Measurements from ENCODE around the gene ARPC2. TPM values are rescaled to one million over a fixed set of nuclear protein-coding genes. Genes with fewer than 3 reads are reported as not detected.

Gene ARPC2
- total and polyA plus RNA-seq, 2 of the 13 experiments (the other 11 are each of a cell fraction or from before 2014, with no cell fraction given), result 168 to 303 TPM

- TSS peak; percentile 92 for BruUV-seq (replicated peaks)
- peak overlapping the region; percentile 95 for H2AFZ ChIP-seq (ENCODE audit: low read length)
- ChIA-PET POLR2A (interaction anchor here (0.5 to 1.3 kb wide), 6 partner anchors 13 to 873 kb away, joined by 3 to 11 read pairs (median 4); partner anchors contain the start of genes AAMP and PNKD), CTCF (ENCODE audit: low intra/inter-chr PET ratio, low total read pairs) (no interaction called here)
- intact Hi-C loops (cut with micrococcal nuclease; ENCODE audit: unreplicated experiment) (loop anchor here (5.0 kb wide), 1 partner anchor 56 kb away; the partner anchor contains the start of genes AAMP and PNKD), in situ Hi-C loops (cut with HindIII; ENCODE audit: extremely low pct_ligation_motif_present, low pct_unique_long_range_greater_than_20kb) (no loop called here)
- FAIRE-seq, result no peak
- H3K36me3 ChIP-seq (replicated peaks in 1 of 2; ENCODE audit: control insufficient read depth in 1 of 2, insufficient read depth in 2 of 2, low read length in 2 of 2), result peaks cover 2 to 9% of the 10 kb centered on the region in 2 experiments; a peak in 3 of 5 replicates
- H3K27me3 ChIP-seq (ENCODE audit: control insufficient read depth in 1 of 2, insufficient read depth in 2 of 2, low read length in 2 of 2), result no peaks in the 10 kb centered on the region; a peak in 1 of 5 replicates
- 43% methylated on average over 9 of the region's 9 CpGs for WGBS (ENCODE audit: low lambda C conversion rate)
- ATAC-seq, result peak; percentile 6; the same call in 2 of the 3 replicates
- H3K9me3 ChIP-seq (ENCODE audit: low read length), result no peaks in the 10 kb centered on the region
- peak overlapping the region; percentile 87 to 96 (median 93) for H3K4me3 ChIP-seq (replicated peaks in 1 of 3; ENCODE audit: insufficient read depth in 1 of 3, low read depth in 2 of 3, low read length in 3 of 3)
- DNase-seq (ENCODE audit: low spot score), result no peak
- H3K4me1 ChIP-seq (ENCODE audit: insufficient read depth, low read length), result peaks cover 44% of the 10 kb centered on the region
- H4K20me1 ChIP-seq (ENCODE audit: insufficient read depth, low read length), result peaks cover 12% of the 10 kb centered on the region; the same call in 1 of the 2 replicates
- peaks cover 42% of the 10 kb centered on the region for H3K79me2 ChIP-seq (ENCODE audit: insufficient read depth, low read length)
- H3K9ac ChIP-seq (ENCODE audit: insufficient read depth, low read depth, low read length), result peak overlapping the region; percentile 83
- H3K4me2 ChIP-seq (ENCODE audit: low read depth, low read length), result peak overlapping the region; percentile 87
- H3K27ac ChIP-seq (ENCODE audit: extremely low read length, insufficient read depth, low read length), result peak overlapping the region; percentile 70
- TF ChIP-seq RBAK (CRISPR knock-in tag; IDR thresholded peaks at IDR 0.05) (0 out of 2 replicates have a peak, but pooled peaks have one; percentile 11), DRAP1 (CRISPR knock-in tag; IDR thresholded peaks at IDR 0.05) (no peak), SMARCE1 (IDR thresholded peaks at IDR 0.05; ENCODE audit: borderline replicate concordance) (no peak), GFI1 (CRISPR knock-in tag; IDR thresholded peaks at IDR 0.05; ENCODE audit: borderline replicate concordance) (no peak), MEIS2 (CRISPR knock-in tag; IDR thresholded peaks at IDR 0.05) (no peak), ZNF318 (CRISPR knock-in tag; IDR thresholded peaks at IDR 0.05) (no peak), ZBTB38 (CRISPR knock-in tag; IDR thresholded peaks at IDR 0.05) (peak; percentile 29; the same call in 1 of the 2 replicates), KLF16 (CRISPR knock-in tag; IDR thresholded peaks at IDR 0.05) (no peak), IKZF4 (CRISPR knock-in tag; IDR thresholded peaks at IDR 0.05; ENCODE audit: borderline replicate concordance, low read depth, not compliant biosample characterization) (peak; percentile 21), ZNF567 (CRISPR knock-in tag; IDR thresholded peaks at IDR 0.05; ENCODE audit: borderline replicate concordance) (no peak), MXI1 (IDR thresholded peaks at IDR 0.05; ENCODE audit: borderline replicate concordance, low read depth, low read length) (no peak)
- TF ChIP-seq, protein P1, sequence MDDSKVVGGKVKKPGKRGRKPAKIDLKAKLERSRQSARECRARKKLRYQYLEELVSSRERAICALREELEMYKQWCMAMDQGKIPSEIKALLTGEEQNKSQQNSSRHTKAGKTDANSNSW (CRISPR knock-in tag; IDR thresholded peaks at IDR 0.05; ENCODE audit: borderline replicate concordance), result 0 out of 2 replicates have a peak, but pooled peaks have one; percentile 65
- TF ChIP-seq, protein P2, sequence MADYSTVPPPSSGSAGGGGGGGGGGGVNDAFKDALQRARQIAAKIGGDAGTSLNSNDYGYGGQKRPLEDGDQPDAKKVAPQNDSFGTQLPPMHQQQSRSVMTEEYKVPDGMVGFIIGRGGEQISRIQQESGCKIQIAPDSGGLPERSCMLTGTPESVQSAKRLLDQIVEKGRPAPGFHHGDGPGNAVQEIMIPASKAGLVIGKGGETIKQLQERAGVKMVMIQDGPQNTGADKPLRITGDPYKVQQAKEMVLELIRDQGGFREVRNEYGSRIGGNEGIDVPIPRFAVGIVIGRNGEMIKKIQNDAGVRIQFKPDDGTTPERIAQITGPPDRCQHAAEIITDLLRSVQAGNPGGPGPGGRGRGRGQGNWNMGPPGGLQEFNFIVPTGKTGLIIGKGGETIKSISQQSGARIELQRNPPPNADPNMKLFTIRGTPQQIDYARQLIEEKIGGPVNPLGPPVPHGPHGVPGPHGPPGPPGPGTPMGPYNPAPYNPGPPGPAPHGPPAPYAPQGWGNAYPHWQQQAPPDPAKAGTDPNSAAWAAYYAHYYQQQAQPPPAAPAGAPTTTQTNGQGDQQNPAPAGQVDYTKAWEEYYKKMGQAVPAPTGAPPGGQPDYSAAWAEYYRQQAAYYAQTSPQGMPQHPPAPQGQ (CRISPR knock-in tag; IDR thresholded peaks at IDR 0.05; ENCODE audit: borderline replicate concordance), result peak; percentile 74; the same call in 1 of the 2 replicates
Measured at GRCh38 chr2:218216336-218216673, 684 bp upstream of the ARPC2 start.
